Measurements from ENCODE around the gene ZNF207. TPM values are rescaled to one million over a fixed set of nuclear protein-coding genes. Genes with fewer than 3 reads are reported as not detected.
"Not testable (repeated sequence)": the region's sequence is repeated elsewhere in the genome, so short reads cannot be mapped to it uniquely, and the experiment has no call there.

ZNF207 gene
- total and polyA plus RNA-seq, 10 of the 15 experiments (the other 5 are each of a cell fraction or from before 2014, with no cell fraction given): 156 to 348 (median 205) TPM

DNA sequence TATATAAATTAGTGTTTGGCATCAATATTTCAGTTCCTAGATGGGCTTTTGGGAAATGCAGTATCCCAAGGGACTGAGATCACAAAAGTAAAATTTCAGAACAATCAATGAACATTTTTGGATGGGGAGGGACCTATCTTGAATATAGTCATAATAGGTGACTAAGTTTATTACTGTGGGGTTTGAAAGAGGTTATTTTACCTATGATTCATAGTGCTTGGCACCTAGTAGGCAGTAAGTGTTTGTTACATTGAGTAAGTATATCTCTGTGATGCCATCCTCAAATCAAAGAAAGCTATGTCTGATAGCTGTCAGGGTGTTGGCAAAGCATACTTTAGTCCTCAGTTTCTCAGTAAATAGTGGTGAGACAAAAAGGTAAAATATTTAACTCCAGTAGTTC is 36.9 kb downstream of the ZNF207 start:
- Histone ChIP-seq H3K79me2 (ENCODE audit: control insufficient read depth, insufficient read depth, low read length) (no peaks in the 10 kb centered on the region), H3K4me2 (ENCODE audit: control insufficient read depth, insufficient read depth) (no peak overlapping the region), H2AFZ (ENCODE audit: control insufficient read depth, low read depth, low read length) (no peak overlapping the region), H3K27me3 (replicated peaks in 1 of 2; ENCODE audit: control insufficient read depth in 2 of 2, insufficient read depth in 2 of 2, low read length in 1 of 2) (no peaks in the 10 kb centered on the region), H3K9ac (ENCODE audit: control insufficient read depth, insufficient read depth, low read length) (no peak overlapping the region), H4K20me1 (ENCODE audit: control insufficient read depth, insufficient read depth) (no peaks in the 10 kb centered on the region), H3K4me3 (no peak overlapping the region), H3K9me3 (replicated peaks; ENCODE audit: control insufficient read depth, insufficient read depth, low read length) (no peaks in the 10 kb centered on the region), H3K27ac (ENCODE audit: control insufficient read depth, insufficient read depth) (no peak overlapping the region), H3K4me1 (ENCODE audit: control insufficient read depth, insufficient read depth, low read length) (no peaks in the 10 kb centered on the region), H3K36me3 (ENCODE audit: control insufficient read depth in 2 of 2, insufficient read depth in 2 of 2, low read length in 1 of 2) (peaks cover 0 to 7% of the 10 kb centered on the region in 2 experiments; a peak in 1 of 4 replicates)
- intact Hi-C loops (cut with micrococcal nuclease; ENCODE audit: unreplicated experiment): no loop called here
- ChIA-PET CTCF (no interaction called here), POLR2A (interaction anchor here (0.6 kb wide), 1 partner anchor 34 kb away, joined by 3 read pairs; no protein-coding TSS in a partner anchor), RAD21 (ENCODE audit: unreplicated experiment) (no interaction called here), SMC1A (ENCODE audit: uncharacterized antibody, unreplicated experiment) (no interaction called here)
- ATAC-seq (no peak), DNase-seq (ENCODE audit: low read depth, low spot score) (no peak), FAIRE-seq (no peak)
- in situ Hi-C loops (cut with MboI): no loop called here
- no peak for TF ChIP-seq CHD1 (IDR thresholded peaks at IDR 0.05; ENCODE audit: low read depth, low read length)
- no peak for TF ChIP-seq EZH2 (IDR thresholded peaks at IDR 0.05; ENCODE audit: borderline replicate concordance, control insufficient read depth, low read depth, low read length)
- TF ChIP-seq, protein P1, sequence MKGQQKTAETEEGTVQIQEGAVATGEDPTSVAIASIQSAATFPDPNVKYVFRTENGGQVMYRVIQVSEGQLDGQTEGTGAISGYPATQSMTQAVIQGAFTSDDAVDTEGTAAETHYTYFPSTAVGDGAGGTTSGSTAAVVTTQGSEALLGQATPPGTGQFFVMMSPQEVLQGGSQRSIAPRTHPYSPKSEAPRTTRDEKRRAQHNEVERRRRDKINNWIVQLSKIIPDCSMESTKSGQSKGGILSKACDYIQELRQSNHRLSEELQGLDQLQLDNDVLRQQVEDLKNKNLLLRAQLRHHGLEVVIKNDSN (IDR thresholded peaks at IDR 0.05; ENCODE audit: borderline replicate concordance, extremely low read length, insufficient read depth, low read depth, low read length): no peak
- no peak for TF ChIP-seq NRF1 (conservative IDR thresholded peaks at IDR 0.05; ENCODE audit: low read depth, low read length)
- no peak for TF ChIP-seq MEF2A (IDR thresholded peaks at IDR 0.05; ENCODE audit: insufficient read depth, low read depth, low read length)
- TSS peak; percentile 2 for BruUV-seq (replicated peaks)

DNA sequence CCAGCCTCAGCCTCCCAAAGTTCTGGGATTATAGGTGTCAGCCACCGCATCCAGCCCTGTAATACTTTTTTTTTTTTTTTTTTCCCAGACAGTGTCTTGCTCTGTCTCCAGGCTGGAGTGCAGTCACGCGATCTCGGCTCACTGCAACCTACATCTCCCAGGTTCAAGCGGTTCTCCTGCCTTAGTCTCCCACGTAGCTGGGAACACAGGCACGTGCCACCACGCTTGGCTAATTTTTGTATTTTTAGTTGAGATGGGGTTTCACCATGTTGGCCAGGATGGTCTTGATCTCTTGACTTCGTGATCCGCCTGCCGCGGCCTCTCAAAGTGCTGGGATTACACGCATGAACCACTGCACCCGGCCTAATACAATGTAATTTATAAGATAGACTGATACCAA is 38.2 kb downstream of the ZNF207 start:
- DNase-seq (ENCODE audit: low read depth, low spot score); H3K4me2 ChIP-seq (ENCODE audit: control insufficient read depth, insufficient read depth); H2AFZ ChIP-seq (ENCODE audit: control insufficient read depth, low read depth, low read length); H3K79me2 ChIP-seq (ENCODE audit: control insufficient read depth, insufficient read depth, low read length); CTCF ChIA-PET; RAD21 ChIA-PET (ENCODE audit: unreplicated experiment); H3K9me3 ChIP-seq (replicated peaks; ENCODE audit: control insufficient read depth, insufficient read depth, low read length); H4K20me1 ChIP-seq (ENCODE audit: control insufficient read depth, insufficient read depth); SMC1A ChIA-PET (ENCODE audit: uncharacterized antibody, unreplicated experiment); POLR2A ChIA-PET; in situ Hi-C loops (cut with MboI); H3K4me3 ChIP-seq; H3K27me3 ChIP-seq (replicated peaks in 1 of 2; ENCODE audit: control insufficient read depth in 2 of 2, insufficient read depth in 2 of 2, low read length in 1 of 2); H3K4me1 ChIP-seq (ENCODE audit: control insufficient read depth, insufficient read depth, low read length); H3K36me3 ChIP-seq (ENCODE audit: control insufficient read depth in 2 of 2, insufficient read depth in 2 of 2, low read length in 1 of 2); FAIRE-seq; H3K27ac ChIP-seq (ENCODE audit: control insufficient read depth, insufficient read depth); BruUV-seq (replicated peaks); H3K9ac ChIP-seq (ENCODE audit: control insufficient read depth, insufficient read depth, low read length); ATAC-seq; intact Hi-C loops (cut with micrococcal nuclease; ENCODE audit: unreplicated experiment): not testable (repeated sequence)
- WGBS (ENCODE audit: insufficient coverage, insufficient replicate concordance, low lambda C conversion rate, missing lambda C conversion rate): over 99% methylated on average over 11 of the region's 14 CpGs
